GM19328 (cell line): ENCODE results near the gene PRPF8.

ENCODE experiments used
- ATAC-seq: cut with Tn5 transposase; IDR thresholded peaks from one replicate; pipeline ENCODE4 v1.9.1; 2021; ENCODE audit warnings: mild to moderate bottlenecking, moderate library complexity; ENCODE audit not compliant: unreplicated experiment

The PRPF8 gene

DNA sequence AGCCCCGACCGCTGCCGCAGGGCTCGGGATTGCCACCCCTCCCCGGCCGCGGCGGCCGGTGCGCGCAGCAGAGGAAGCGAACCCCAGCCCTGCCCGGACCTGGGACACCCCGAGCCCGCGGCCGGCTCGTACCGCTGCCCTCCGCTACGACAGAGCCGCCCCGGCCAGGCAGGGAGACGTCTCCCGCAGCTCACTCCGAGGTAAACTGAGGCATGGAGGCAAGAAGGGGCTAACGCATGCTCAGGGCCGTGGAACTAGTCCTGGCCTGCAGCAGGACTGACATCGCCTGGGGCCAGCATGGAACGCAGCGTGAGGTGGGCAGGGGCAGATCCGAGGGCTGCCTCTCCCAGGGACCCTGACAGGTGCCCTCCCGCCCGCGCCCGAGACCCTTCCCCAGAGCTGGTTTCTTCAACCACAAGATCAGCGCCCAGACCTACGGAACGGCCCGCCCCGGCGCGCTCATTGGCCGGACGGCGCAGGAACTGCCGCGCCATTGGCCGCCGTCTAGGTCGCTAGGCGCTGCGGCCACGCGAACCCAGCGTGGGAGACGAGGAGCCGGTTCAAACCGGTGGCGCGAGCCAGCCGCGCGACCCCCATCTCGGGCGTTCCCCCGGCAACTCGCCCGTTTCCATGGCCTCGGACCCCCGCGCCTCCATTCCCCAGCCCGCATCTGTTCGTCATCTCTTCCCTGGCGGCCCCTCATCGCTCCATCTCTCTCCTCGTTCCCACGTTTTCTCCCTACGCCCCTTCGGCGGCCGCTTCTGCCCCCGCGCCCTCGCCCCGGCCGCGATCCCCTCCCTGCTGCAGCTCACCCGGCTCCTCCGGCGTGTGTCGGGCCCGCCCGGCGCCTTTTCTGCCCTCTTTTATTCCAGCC is 56.4 kb downstream of the PRPF8 start, which contains the start of gene SLC43A2:
Gene SLC43A2 (minus strand): TSS at position 853 of the 874 bp plus-strand sequence. CDS start 960 bp downstream, outside the sequence.
- peak; percentile 58 for ATAC-seq

GRCh38 chr17:1627182-1627981 is 57.3 kb downstream of the PRPF8 start:
- no peak for ATAC-seq

GRCh38 chr17:1626333-1626732 is 58.3 kb downstream of the PRPF8 start:
- ATAC-seq, result no peak

DNA sequence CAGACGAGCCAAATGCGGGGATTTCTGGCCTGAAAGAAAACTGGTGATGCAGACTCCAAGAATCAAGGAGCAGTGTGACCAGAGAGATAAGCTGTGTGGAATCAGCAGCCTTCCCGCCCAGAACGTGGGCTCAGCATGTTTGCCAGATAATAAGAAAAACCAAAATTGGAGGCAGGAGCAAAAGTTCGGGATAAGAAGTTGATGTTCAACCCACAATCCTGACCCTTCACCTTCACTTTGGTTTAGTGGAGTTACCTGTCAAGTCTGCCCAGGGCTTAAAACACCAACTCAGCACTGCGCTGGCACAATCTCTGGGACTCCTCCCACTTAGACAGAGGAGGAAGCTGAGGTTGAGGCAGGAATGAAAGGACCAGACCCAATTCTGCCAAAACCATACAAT is 59.1 kb downstream of the PRPF8 start:
- ATAC-seq, result no peak

- no peak for ATAC-seq
Observed at GRCh38 chr17:1625053-1625452, 59.6 kb downstream of the PRPF8 start.

GRCh38 chr17:1624650-1625049 is 60.0 kb downstream of the PRPF8 start:
- no peak for ATAC-seq

DNA sequence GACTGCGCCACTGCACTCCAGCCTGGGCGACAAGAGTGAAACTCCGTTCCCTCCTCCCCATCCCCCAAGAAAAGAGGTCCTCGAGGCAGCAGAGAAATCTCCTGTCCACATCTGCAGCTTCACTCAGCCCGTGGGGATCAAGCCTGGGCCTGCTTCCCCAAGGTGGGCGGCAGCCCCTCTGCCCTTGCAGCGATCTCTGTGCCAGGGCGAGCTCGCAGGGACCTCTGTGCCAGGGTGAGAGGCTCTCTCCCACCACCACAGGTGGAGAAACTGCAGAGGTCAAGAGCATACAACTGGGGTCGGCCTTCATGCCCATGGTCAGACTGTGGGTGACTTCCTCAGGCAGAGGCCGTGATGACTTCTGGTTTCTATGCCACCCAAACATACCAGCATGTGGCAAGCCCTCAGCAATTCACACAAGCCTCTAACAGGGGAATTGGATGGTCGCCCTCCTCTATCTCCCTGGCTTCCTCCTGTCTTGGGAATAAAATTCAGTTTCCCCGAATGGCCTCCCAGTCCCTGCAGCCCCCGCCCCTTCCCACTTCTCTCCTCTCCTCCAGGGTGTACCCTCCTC is 61.5 kb downstream of the PRPF8 start:
- ATAC-seq, result no peak

GRCh38 chr17:1621273-1621954 is 63.3 kb downstream of the PRPF8 start:
- ATAC-seq, result no peak

- no peak for ATAC-seq
Observed at GRCh38 chr17:1620486-1620885, 64.2 kb downstream of the PRPF8 start.

DNA sequence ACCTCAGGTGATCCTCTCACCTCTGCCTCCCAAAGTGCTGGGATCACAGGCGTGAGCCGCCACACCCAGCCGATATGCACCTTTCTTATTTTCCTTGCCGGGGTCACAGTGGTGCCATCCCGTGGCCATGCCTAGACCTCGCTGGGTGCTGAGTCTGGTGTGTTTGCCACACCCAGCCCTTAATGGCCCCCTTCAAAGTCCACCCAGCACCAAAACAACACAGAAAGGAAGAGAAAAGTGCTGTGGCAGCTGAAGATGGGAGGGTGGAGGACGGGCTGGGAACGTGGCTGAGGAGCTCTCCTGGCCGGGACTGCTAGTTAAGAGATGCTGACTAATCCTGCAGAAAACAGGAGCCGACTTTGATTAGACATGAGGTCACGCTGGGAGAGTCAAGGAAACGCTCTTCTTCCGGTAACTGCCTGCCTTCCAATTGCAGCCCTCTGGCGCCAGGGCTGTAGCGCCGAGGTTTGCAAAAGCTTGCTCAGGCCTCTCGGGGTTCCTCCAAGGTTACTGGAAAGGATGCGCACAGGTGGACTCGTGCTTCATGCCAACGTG is 67.0 kb downstream of the PRPF8 start:
- no peak for ATAC-seq

DNA sequence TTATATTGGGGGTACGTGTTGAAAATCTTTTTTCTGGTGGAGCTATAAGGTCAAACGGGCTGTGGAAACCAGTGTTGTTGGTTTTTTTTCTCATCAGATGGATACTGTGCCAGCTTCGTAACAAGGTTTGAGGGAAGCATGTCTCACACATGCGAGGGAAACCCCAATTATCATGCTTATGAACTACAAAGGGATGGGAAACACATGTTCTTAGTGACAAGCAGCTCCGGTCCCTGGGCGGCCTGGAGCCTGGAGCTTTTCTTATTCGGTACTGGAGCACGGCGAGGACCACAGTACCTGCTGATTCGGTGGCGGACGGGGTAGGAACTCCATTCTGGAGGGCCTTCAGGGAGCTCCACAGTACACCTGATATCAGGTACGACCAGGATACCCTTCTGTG is 68.6 kb downstream of the PRPF8 start:
- ATAC-seq, result no peak

DNA sequence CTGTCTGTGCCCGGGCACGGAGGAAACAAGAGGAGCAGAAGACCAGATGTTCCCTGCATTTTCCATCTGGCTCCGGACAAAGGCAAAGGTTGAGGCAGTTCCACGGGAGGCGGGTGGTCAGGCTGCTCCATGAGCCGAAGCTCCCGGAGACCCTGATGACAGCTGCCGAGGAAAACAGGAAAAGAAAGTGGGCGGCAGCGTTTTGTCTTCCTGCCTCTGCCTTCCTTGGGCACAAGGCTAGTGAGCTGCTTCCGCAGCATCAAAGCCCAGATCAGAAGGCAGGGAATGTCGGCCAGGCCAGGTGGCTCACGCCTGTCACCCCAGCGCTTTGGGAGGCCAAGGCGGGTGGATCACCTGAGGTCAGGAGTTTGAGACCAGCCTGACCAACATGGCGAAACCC is 72.3 kb downstream of the PRPF8 start:
- ATAC-seq, result no peak

- ATAC-seq, result no peak
Observed at GRCh38 chr17:1611715-1612114, 73.0 kb downstream of the PRPF8 start.

DNA sequence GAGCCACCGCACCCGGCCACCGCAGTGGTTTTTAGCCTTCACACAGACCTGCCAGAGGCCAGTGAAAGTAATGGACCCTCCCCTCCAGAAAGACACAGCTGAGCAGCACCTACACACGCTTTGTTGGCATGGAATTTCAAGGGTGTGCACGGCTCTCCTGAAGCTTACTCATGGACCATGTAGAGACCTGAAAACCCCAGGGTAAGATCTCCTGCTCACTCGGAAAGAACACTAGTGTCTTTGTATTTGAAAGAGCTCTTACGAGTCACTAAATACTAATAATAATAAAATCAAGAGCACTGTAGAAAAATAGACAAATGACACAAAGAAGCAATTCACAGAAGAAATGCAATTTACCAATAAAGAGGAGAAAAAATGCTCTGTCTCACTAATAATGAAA is 76.0 kb downstream of the PRPF8 start:
- no peak for ATAC-seq

- no peak for ATAC-seq
Observed at GRCh38 chr17:1607971-1608320, 76.7 kb downstream of the PRPF8 start.

DNA sequence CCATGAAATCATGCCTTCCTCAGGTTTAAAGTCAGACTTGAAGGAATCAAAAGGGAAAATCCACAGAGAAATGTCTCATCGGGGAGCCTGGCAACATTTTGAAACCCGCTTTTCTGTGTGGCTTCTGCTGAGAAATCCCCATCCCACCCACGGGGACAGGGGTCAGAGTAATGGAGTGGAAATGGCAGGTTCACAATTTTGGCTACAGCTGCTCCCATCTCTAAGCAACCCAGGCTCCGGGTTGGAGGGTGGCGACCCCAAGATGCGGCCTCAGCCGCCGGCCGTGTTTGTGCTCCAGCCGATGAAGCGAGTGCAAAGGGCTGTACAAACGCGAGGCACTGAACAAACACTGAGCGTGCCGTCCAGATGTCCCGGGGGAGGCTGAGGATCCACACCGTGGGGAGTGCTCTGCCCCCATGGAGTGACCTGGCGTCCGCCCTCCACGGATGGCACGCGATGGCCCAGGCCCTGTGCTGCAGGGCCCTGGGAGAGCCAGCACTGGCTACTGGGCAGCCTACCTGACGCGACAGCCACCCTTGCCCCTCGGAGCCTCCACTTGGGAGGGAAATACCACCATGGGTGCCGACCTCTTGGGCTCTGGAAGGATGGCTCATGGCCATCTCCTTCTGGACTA is 78.2 kb downstream of the PRPF8 start:
- no peak for ATAC-seq

DNA sequence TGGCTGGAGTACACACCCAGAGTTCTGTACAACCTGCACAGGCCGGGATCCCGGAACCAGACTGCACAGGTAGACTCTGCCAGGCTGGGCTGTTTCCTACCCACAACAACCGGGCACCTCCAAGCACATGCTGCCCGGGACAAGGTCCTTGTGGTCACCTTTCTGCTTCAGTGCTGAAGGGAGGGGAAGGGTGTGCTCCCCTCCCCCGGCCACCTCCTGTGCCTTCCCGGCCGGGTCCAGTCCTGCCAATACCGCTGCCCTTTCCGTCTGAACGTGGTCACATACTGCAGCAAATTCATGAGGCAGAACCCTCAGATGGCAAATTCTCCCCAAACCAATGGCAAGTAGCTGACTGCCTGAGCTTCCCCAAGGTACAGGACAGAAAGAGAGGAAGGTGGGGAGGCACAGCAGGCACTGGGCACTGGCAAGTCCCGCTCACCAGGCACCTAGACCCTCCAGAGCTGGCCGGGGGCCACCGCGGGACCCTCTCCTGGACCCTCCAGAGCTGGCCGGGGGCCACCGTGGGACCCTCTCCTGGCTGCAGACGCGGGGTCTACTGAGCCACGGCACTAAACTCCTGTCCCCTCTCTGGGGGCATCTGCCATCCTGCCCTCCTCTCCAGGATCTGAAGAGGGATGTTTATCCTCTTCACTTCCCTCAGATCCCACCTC is 78.9 kb downstream of the PRPF8 start:
- no peak for ATAC-seq

DNA sequence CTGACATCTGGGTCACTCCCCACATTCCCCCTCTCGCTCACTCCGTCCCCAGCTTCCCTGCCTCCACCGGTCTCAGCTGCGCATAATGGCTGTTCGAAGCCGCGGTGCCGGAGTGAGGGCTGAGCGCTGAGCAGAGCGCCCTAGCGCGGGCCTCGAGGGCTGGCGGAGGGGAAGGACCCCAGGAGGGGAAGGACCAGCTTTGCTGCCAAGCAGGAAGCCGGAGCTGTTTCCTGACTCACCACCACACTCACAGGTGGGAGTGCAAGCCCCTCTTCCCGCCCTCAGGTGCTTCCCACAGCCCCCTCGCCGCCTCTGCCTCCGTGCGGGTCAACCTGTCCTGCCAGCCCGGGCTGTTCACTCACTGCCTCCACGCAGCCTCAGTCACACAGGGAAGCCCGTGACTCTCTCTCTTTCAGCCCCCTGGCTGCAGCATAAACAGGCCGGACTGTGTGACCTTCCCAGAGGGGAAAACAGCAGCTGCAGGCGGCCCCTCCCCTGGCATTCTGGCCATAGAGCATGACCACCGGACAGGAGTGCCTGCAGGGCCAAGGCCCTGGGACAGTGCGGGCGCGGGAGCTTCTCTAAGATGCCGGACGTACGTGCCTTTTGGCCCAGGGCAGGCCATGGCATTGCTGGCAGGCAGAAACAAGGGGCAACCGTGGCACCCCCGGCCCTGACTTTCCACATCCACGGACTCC is 79.7 kb downstream of the PRPF8 start:
- ATAC-seq, result no peak

GRCh38 chr17:1601571-1601970 is 83.1 kb downstream of the PRPF8 start:
- no peak for ATAC-seq
